GM19452 (cell line): ENCODE data around the gene DSG2.

Experiments
- ATAC-seq: cut with Tn5 transposase; IDR thresholded peaks from one replicate; pipeline ENCODE4 v1.9.1; 2021; ENCODE audit not compliant: unreplicated experiment

DSG2 gene

GRCh38 chr18:31554776-31555175 lies 56.8 kb downstream of the DSG2 start:
- no peak for ATAC-seq

GRCh38 chr18:31555971-31556747 lies 58.2 kb downstream of the DSG2 start:
- peak; percentile 75 for ATAC-seq

- no peak for ATAC-seq
Measured at GRCh38 chr18:31557446-31557845, 59.5 kb downstream of the DSG2 start.

- ATAC-seq = no peak
Measured at GRCh38 chr18:31558567-31558966, 60.6 kb downstream of the DSG2 start.

GRCh38 chr18:31562726-31563125 lies 64.7 kb downstream of the DSG2 start:
- no peak for ATAC-seq

- no peak for ATAC-seq
Measured at GRCh38 chr18:31563778-31564177, 65.8 kb downstream of the DSG2 start.

- ATAC-seq = no peak
Measured at GRCh38 chr18:31565345-31565744, 67.4 kb downstream of the DSG2 start.

- ATAC-seq = no peak
Measured at GRCh38 chr18:31565782-31566512, 68.0 kb downstream of the DSG2 start.

GRCh38 chr18:31566576-31567306 lies 68.8 kb downstream of the DSG2 start:
- no peak for ATAC-seq

- no peak for ATAC-seq
Measured at GRCh38 chr18:31572368-31572767, 74.4 kb downstream of the DSG2 start.

GRCh38 chr18:31573051-31573450 lies 75.1 kb downstream of the DSG2 start:
- no peak for ATAC-seq

GRCh38 chr18:31574359-31574758 lies 76.4 kb downstream of the DSG2 start:
- ATAC-seq = no peak

GRCh38 chr18:31575515-31576257 lies 77.7 kb downstream of the DSG2 start:
- no peak for ATAC-seq

GRCh38 chr18:31576670-31577069 lies 78.7 kb downstream of the DSG2 start:
- ATAC-seq = peak; percentile 70

- peak; percentile 28 for ATAC-seq
Measured at GRCh38 chr18:31577195-31577594, 79.2 kb downstream of the DSG2 start.

GRCh38 chr18:31578126-31578525 lies 80.1 kb downstream of the DSG2 start:
- no peak for ATAC-seq

- no peak for ATAC-seq
Measured at GRCh38 chr18:31579375-31579774, 81.4 kb downstream of the DSG2 start.

GRCh38 chr18:31581498-31582197 lies 83.7 kb downstream of the DSG2 start:
- ATAC-seq = no peak

- ATAC-seq = no peak
Measured at GRCh38 chr18:31583185-31583854, 85.3 kb downstream of the DSG2 start.

- no peak for ATAC-seq
Measured at GRCh38 chr18:31585991-31586390, 88.0 kb downstream of the DSG2 start.
